Measurements from ENCODE around the gene BUD31.

Gene BUD31

DNA sequence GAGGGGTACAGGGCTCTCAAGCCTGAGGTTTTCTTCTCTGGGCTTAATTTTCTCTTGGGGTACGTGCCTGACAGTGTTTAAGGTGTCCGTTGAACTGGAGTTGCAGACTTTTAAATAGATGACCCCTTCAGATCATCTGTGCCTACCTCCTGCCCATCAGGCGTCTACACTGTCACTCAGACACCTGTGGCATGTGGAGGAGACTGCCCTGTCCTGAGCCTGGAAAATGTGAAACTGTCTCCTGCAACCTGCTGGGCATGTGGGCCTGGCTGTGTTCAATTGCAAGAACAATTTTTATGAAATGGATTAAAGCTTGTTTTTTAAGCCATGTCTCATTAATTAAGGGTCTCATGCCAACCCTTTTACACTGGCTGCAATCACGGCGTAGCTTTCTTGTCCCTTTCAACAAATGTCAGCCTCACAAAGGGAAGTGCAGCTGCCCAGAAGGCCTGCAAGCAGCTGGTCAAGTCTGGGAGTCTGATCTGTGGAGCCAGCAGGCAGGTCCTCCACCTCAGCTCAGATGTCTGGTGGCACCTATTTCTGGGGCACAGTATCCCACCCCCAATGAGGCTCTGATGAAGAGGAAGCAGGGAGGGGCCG is 48.4 kb downstream of the BUD31 start:
- Histone ChIP-seq H3K9ac (ENCODE audit: low read depth, low read length) (no peak overlapping the region), H3K4me1 (ENCODE audit: control insufficient read depth, insufficient read depth, low read length) (no peaks in the 10 kb centered on the region), H3K4me3 (ENCODE audit: low read depth, low read length) (no peak overlapping the region), H3K9me3 (ENCODE audit: control insufficient read depth, insufficient read depth, low read length) (no peaks in the 10 kb centered on the region), H3K27me3 (ENCODE audit: control insufficient read depth, insufficient read depth, low read length) (no peaks in the 10 kb centered on the region), H3K36me3 (ENCODE audit: control insufficient read depth, insufficient read depth, low read length) (peaks cover 88% of the 10 kb centered on the region), H3K27ac (ENCODE audit: low read depth, low read length) (no peak overlapping the region)

DNA sequence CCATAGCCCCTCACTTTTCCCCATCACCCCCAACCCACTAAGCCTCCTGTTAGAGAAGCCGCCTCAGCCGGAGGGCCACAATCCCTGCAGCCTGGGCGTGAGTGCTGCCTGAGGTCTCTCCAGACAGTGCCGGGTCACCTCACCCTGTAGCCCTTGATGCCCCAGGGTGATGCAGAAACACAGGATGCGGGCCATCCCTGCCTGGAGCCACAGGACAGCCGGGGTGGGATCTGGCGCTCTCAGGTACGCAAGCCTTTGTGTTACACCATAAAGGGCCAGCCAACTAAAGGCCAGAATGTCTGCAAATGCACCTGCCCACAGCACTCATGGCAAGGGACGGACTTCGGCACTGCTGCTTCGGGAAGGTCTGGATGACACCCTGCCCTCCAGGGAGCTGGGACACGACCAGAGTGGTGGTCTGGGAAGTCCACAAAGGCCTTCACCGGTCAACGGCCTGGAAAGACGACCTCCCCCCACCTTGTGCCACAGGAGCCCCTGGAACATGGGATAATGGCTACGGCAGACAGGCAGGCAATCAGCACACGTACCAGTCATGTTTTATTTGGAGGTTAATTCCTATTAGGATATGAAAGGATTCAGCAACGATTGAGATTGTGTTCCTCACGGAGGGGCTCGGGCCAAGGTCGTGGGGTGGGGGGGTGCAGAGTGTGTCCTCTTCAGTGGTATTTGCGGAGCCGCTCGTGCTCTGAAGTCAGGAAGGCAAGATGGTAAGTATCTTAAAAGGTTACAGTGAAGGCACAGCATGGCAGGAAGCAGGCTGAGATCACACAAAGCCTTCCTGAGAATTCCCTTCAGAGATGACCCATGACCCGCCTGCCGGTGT is 49.1 kb downstream of the BUD31 start:
- no peaks in the 10 kb centered on the region for H3K27me3 ChIP-seq (ENCODE audit: control insufficient read depth, insufficient read depth, low read length)
- no peaks in the 10 kb centered on the region for H3K9me3 ChIP-seq (ENCODE audit: control insufficient read depth, insufficient read depth, low read length)
- H3K27ac ChIP-seq (ENCODE audit: low read depth, low read length) = peak overlapping the region; percentile 35
- H3K36me3 ChIP-seq (ENCODE audit: control insufficient read depth, insufficient read depth, low read length) = peaks cover 85% of the 10 kb centered on the region
- no peak overlapping the region for H3K9ac ChIP-seq (ENCODE audit: low read depth, low read length)
- H3K4me1 ChIP-seq (ENCODE audit: control insufficient read depth, insufficient read depth, low read length) = no peaks in the 10 kb centered on the region
- no peak overlapping the region for H3K4me3 ChIP-seq (ENCODE audit: low read depth, low read length)

DNA sequence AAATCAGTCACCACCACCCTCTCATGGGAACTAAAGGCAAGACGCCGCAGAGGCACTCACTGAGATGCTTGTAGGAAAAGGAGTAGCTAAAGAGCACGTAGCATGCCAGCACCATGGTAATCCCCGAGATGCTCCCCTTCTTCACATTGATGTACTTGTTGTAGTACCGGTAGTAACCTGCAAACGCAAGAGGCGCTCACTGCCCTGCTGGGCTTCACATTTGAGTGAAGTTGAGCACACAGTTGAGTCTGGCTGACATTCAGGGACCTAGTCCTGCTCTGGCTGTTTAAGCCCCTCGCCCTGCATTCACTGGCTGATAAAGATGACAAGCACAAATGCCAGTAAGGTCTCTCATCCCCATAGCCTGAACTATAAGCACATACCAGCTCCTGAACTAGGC is 50.3 kb downstream of the BUD31 start:
- no peak overlapping the region for H3K9ac ChIP-seq (ENCODE audit: low read depth, low read length)
- H3K4me1 ChIP-seq (ENCODE audit: control insufficient read depth, insufficient read depth, low read length) = no peaks in the 10 kb centered on the region
- no peak overlapping the region for H3K27ac ChIP-seq (ENCODE audit: low read depth, low read length)
- no peak overlapping the region for H3K4me3 ChIP-seq (ENCODE audit: low read depth, low read length)
- H3K9me3 ChIP-seq (ENCODE audit: control insufficient read depth, insufficient read depth, low read length) = no peaks in the 10 kb centered on the region
- peaks cover 83% of the 10 kb centered on the region for H3K36me3 ChIP-seq (ENCODE audit: control insufficient read depth, insufficient read depth, low read length)
- H3K27me3 ChIP-seq (ENCODE audit: control insufficient read depth, insufficient read depth, low read length) = no peaks in the 10 kb centered on the region

DNA sequence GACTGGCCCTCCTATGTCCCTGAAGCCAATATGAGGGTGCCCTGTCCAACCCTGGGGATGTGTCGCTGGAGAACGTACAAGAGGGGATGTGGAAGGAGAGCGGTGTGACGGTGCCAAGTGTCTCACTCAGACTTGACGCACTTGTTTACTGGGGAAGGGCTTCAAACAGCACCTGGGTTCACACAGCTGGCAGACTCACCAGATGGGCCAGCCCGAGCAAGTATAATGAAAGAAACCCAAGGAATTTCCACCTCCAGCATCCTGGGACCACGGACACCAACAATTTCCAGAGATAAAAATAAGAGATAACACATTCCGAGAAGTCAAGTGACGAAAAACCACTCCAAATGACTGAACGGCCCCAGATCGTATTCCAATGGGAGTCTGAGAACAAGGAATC is 51.9 kb downstream of the BUD31 start:
- no peaks in the 10 kb centered on the region for H3K4me1 ChIP-seq (ENCODE audit: control insufficient read depth, insufficient read depth, low read length)
- H3K36me3 ChIP-seq (ENCODE audit: control insufficient read depth, insufficient read depth, low read length) = peaks cover 68% of the 10 kb centered on the region
- H3K27ac ChIP-seq (ENCODE audit: low read depth, low read length) = no peak overlapping the region
- no peaks in the 10 kb centered on the region for H3K27me3 ChIP-seq (ENCODE audit: control insufficient read depth, insufficient read depth, low read length)
- no peak overlapping the region for H3K9ac ChIP-seq (ENCODE audit: low read depth, low read length)
- no peak overlapping the region for H3K4me3 ChIP-seq (ENCODE audit: low read depth, low read length)
- H3K9me3 ChIP-seq (ENCODE audit: control insufficient read depth, insufficient read depth, low read length) = no peaks in the 10 kb centered on the region

DNA sequence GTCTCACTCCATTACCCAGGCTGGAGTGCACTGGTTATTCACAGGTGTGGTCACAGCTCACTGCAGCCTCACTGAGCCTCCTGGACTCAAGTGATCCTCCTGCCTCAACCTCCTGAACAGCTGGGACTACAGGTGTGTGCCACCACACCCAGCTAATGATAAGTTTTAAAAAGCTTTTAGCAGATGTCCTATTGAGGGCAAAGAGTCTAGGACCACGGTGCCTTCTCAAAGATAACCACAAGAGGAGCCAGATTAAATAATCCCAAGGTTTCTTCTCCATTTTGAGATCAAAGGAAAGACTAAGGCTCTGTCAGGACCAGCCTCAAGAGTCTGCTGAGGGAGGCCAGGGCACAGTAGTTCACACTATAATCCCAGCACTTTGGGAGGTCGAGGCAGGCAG is 52.5 kb downstream of the BUD31 start:
- no peak overlapping the region for H3K27ac ChIP-seq (ENCODE audit: low read depth, low read length)
- H3K9ac ChIP-seq (ENCODE audit: low read depth, low read length) = no peak overlapping the region
- no peaks in the 10 kb centered on the region for H3K4me1 ChIP-seq (ENCODE audit: control insufficient read depth, insufficient read depth, low read length)
- no peaks in the 10 kb centered on the region for H3K9me3 ChIP-seq (ENCODE audit: control insufficient read depth, insufficient read depth, low read length)
- H3K36me3 ChIP-seq (ENCODE audit: control insufficient read depth, insufficient read depth, low read length) = peaks cover 62% of the 10 kb centered on the region
- no peaks in the 10 kb centered on the region for H3K27me3 ChIP-seq (ENCODE audit: control insufficient read depth, insufficient read depth, low read length)
- H3K4me3 ChIP-seq (ENCODE audit: low read depth, low read length) = no peak overlapping the region

DNA sequence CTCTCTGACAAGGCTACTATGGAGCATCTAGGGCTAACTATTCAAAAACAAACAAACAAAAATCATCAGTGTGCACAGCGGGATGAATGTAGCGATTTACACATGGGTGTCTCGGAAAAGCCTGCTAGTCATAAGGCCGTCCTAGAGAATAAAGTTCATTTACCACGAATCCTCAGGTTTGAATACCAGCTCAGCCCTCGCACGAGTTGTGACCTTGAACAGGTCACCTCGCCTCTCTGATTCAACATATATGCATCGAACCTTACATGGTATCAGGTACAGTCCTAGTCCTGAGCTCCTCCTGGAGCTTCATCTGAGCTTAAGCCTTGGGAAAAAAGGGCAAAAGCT is 56.6 kb downstream of the BUD31 start:
- H3K9me3 ChIP-seq (ENCODE audit: control insufficient read depth, insufficient read depth, low read length) = no peaks in the 10 kb centered on the region
- peak overlapping the region; percentile 97 for H3K9ac ChIP-seq (ENCODE audit: low read depth, low read length)
- H3K27me3 ChIP-seq (ENCODE audit: control insufficient read depth, insufficient read depth, low read length) = no peaks in the 10 kb centered on the region
- peak overlapping the region; percentile 97 for H3K4me3 ChIP-seq (ENCODE audit: low read depth, low read length)
- H3K27ac ChIP-seq (ENCODE audit: low read depth, low read length) = peak overlapping the region; percentile 96
- peaks cover 21% of the 10 kb centered on the region for H3K36me3 ChIP-seq (ENCODE audit: control insufficient read depth, insufficient read depth, low read length)
- no peaks in the 10 kb centered on the region for H3K4me1 ChIP-seq (ENCODE audit: control insufficient read depth, insufficient read depth, low read length)

DNA sequence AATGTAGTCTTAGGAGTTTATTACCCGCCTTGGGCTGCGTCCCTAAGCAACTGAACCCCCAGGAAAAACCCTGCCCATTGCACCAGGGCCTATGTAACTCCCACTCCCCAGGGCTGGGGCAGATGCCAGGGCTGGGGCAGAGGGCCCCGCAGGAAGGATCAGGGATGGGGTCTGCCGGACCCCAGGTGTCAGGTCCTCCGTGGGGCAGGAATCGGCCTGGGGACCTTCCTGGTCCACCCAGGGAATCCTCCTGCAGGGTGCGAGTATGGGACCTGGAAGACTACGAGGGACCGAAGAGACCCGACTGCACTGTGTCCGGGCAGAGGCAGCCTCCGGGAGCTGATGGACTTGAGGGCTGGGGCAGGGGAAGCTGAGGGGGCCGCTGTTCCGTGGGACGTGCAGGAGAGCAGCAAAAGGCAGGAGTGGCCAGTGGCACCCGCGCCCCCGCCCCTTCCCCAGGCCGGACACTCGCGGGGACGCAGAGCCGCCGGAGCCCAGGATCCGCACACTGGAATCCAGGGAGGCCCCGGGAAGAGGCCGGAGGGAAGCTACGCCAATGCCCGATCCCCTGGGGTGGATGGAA is 59.7 kb downstream of the BUD31 start:
- H3K4me3 ChIP-seq (ENCODE audit: low read depth, low read length) = no peak overlapping the region
- peaks cover 6% of the 10 kb centered on the region for H3K36me3 ChIP-seq (ENCODE audit: control insufficient read depth, insufficient read depth, low read length)
- H3K9ac ChIP-seq (ENCODE audit: low read depth, low read length) = no peak overlapping the region
- H3K27me3 ChIP-seq (ENCODE audit: control insufficient read depth, insufficient read depth, low read length) = no peaks in the 10 kb centered on the region
- H3K9me3 ChIP-seq (ENCODE audit: control insufficient read depth, insufficient read depth, low read length) = no peaks in the 10 kb centered on the region
- no peaks in the 10 kb centered on the region for H3K4me1 ChIP-seq (ENCODE audit: control insufficient read depth, insufficient read depth, low read length)
- H3K27ac ChIP-seq (ENCODE audit: low read depth, low read length) = no peak overlapping the region
